Nephron progenitor cell (in vitro differentiated cells): ENCODE results near the gene MVB12B.
A peak's percentile ranks its signal among the peaks of the same experiment; 100 is the strongest.

Experiments used
- DNase-seq: peaks from one replicate; pipeline ENCODE4 v3.0.0; 2021
- H3K27ac Mint-ChIP-seq: 2 replicates; pipeline ENCODE4 v1.8.0; 2021; ENCODE audit warnings: mild to moderate bottlenecking, moderate library complexity, mixed read lengths
- H3K27me3 Mint-ChIP-seq: 2 replicates; pipeline ENCODE4 v1.8.0; 2021; ENCODE audit warnings: mild to moderate bottlenecking, low read depth, mixed read lengths; ENCODE audit not compliant: poor library complexity
- H3K36me3 Mint-ChIP-seq: 2 replicates; pipeline ENCODE4 v1.8.0; 2021; ENCODE audit warnings: low read depth, mixed read lengths
- H3K4me1 Mint-ChIP-seq: 2 replicates; pipeline ENCODE4 v1.8.0; 2021; ENCODE audit warnings: mixed read lengths
- H3K4me3 Mint-ChIP-seq: 2 replicates; pipeline ENCODE4 v1.8.0; 2021; ENCODE audit warnings: mild to moderate bottlenecking, moderate library complexity, mixed read lengths
- H3K9me3 Mint-ChIP-seq: 2 replicates; pipeline ENCODE4 v1.8.0; 2021; ENCODE audit warnings: mild to moderate bottlenecking, moderate library complexity, mixed read lengths
- CTCF ChIP-seq: fragments of 200-600 bp; sonication (generic); IDR thresholded peaks from 2 replicates; pipeline ENCODE4 v1.5.0; 2021; ENCODE audit warnings: antibody characterized with exemption

Gene MVB12B

GRCh38 chr9:126515873-126516505 is 189.4 kb downstream of the MVB12B start:
- H3K4me1 Mint-ChIP-seq, result peaks cover 85% of the 10 kb centered on the region
- no peaks in the 10 kb centered on the region for H3K36me3 Mint-ChIP-seq
- no peak for TF ChIP-seq CTCF
- DNase-seq, result no peak
- H3K9me3 Mint-ChIP-seq, result no peaks in the 10 kb centered on the region
- peak overlapping the region; percentile 84 for H3K27ac Mint-ChIP-seq
- H3K27me3 Mint-ChIP-seq, result no peaks in the 10 kb centered on the region
- no peak overlapping the region for H3K4me3 Mint-ChIP-seq

DNA sequence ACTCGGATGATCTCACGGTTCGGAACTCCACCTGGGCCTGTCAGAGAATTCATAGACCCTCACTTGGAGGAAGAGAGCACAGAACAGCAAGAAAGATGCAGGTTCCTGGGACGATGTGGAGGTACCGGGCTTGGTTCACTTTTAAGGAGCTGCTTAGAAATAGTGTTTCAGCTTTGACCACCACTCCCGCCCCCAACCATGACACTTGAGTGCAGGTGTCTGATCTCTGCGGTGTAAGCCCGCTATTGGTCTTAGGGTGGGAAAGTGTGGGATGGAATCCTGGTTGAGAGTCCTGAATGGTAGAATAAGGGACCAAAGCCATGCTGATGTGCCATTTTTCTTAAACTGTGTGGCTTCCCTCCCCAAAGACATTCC is 189.9 kb downstream of the MVB12B start:
- Mint-ChIP-seq H3K4me1 (peaks cover 86% of the 10 kb centered on the region), H3K4me3 (no peak overlapping the region), H3K27ac (peak overlapping the region; percentile 84), H3K9me3 (no peaks in the 10 kb centered on the region), H3K36me3 (no peaks in the 10 kb centered on the region), H3K27me3 (no peaks in the 10 kb centered on the region)
- no peak for TF ChIP-seq CTCF
- no peak for DNase-seq

- peak; percentile 80 for DNase-seq
- Mint-ChIP-seq H3K36me3 (no peaks in the 10 kb centered on the region), H3K4me1 (peaks cover 89% of the 10 kb centered on the region), H3K4me3 (peak overlapping the region; percentile 28), H3K27me3 (no peaks in the 10 kb centered on the region), H3K27ac (peak overlapping the region; percentile 40), H3K9me3 (no peaks in the 10 kb centered on the region)
- TF ChIP-seq CTCF, result no peak
Observed at GRCh38 chr9:126516936-126517832, 190.6 kb downstream of the MVB12B start.

DNA sequence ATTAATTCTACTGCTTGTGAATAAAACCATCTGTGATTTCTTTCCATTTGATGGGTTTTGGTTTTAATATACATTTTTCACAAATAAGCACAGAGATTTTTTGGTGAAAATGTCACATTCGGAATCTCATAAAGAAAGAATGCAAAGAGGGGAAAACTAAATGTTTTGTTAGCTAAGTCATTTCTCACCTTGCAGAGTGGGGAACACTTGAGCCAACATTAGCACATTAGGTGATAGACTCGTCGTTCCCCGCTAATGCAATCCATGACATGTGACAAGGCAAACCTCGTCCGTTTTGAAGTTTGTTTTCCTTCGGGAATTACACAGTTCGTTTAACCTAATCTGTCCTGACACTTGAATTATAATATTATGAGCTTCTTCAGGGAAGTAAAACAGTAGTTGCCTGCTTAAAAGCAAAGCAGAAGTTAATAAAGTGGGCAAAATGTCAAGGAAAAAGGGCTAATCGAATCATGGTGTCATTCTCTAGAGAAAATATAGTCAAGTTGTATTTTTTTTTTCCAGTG is 191.3 kb downstream of the MVB12B start:
- TF ChIP-seq CTCF, result no peak
- no peak for DNase-seq
- Mint-ChIP-seq H3K9me3 (no peaks in the 10 kb centered on the region), H3K36me3 (no peaks in the 10 kb centered on the region), H3K27me3 (no peaks in the 10 kb centered on the region), H3K27ac (no peak overlapping the region), H3K4me1 (peaks cover 91% of the 10 kb centered on the region), H3K4me3 (peak overlapping the region; percentile 28)

DNA sequence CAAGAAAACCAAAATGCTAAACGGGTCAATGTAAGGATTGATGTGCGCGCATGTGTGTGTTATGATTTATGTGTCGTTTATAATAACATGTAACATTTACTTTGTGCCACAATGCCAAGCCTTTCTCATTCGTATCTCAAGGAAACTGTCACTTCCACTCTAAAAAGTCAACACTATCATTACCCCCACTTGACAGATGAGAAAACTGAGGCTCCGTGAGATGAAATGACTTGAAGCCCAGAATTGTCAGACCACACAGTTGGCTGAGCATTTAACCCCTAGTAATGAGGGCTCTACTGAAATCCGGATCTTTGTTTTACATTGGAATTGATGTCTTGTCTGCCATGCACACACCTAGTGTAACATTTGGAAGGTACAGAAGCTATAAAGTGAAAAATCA is 192.1 kb downstream of the MVB12B start:
- no peak for DNase-seq
- Mint-ChIP-seq H3K27ac (no peak overlapping the region), H3K27me3 (no peaks in the 10 kb centered on the region), H3K36me3 (no peaks in the 10 kb centered on the region), H3K9me3 (no peaks in the 10 kb centered on the region), H3K4me1 (peaks cover 91% of the 10 kb centered on the region), H3K4me3 (peak overlapping the region; percentile 10)
- TF ChIP-seq CTCF, result no peak
